NCI-H82 treated with DMSO at 0.1 percent for 48 hours (cell line): ENCODE results near the gene PNP.

ENCODE experiments used
- DNase-seq: peaks from one replicate; lab custom pipeline; 2025; ENCODE audit not compliant: unreplicated experiment; lab: John Stamatoyannopoulos, UW

Gene PNP

DNA sequence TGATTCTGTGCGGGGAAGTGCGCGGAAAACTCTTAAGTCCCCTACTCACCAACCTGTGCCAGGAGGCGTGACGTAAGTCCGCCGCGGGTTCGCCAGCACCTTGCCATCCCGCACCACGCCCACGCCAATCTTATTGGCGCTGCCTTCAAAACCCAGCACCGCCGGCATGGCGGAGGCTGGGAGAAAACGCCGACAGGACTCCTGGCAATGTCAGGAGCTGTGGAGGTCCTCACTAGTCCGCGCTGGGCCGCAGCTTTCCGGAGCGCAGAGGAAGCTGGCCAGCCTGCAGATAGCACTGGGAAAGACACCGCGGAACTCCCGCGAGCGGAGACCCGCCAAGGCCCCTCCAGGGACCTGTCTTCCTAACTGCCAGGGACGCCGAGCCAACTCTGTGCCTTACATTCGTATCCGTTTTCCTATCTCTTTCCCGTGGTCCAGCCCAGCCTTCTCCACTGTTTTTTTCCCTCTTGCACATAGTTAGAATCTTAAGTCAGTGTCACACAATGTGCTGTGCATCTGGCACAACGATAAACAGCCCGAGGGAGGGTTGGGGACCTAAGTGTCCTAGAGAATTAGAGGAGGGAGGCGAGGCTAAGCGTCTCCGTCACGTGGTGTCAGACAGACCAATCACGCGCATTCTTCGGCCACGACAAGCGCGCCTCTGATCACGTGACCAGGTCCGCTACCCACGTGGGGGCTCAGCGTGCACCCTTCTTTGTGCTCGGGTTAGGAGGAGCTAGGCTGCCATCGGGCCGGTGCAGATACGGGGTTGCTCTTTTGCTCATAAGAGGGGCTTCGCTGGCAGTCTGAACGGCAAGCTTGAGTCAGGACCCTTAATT is 14.5 kb upstream of the PNP start, which contains the start of the genes APEX1 and OSGEP:
Gene APEX1 (plus strand): TSS at position 711 of the 839 bp plus-strand sequence. CDS start 420 bp downstream, outside the sequence.
Gene OSGEP (minus strand): TSS at position 297 of the 839 bp plus-strand sequence. CDS start 129 bp downstream, at position 168.
- DNase-seq = peak; percentile 90

- DNase-seq = no peak
These were observed 13.6 kb upstream of the PNP start for GRCh38 chr14:20455355-20456300.

- no peak for DNase-seq
These were observed 12.2 kb upstream of the PNP start for GRCh38 chr14:20456971-20457370.

DNA sequence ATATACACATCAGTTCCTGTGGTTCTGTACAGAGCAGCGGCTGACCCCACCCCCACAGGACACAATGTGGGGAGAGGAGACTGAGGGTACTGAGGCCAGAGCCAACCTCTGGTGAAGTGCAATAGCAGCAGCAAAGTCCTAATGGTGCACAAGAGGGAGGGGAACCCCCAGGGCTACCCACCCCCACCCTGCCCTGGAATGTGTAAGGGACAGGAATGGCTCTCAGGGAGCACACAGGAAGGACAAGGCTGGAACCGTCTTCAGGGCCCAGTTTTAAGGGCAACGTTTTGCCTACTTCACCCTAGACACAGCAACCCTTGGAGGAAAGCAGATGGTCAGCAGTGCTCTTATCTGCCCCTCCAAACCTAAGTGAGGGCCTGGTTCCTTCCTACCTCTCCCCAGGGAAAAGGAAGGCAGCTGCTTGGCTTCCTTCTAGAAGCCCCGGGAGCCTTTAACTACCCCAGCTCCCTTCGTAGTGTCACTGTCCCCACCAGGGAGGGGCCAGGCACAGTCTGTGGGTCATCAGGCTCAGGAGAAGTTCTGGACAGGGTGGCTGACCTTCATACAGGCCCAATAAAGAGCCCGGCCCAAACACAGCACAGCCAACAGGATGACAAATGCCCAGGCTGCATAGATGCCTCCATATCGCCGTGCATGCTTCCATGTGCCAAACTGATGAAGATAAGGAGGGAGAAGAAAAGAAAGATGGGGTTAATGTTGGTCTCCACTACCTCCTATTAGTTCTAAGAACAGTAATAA is 11.0 kb upstream of the PNP start:
- no peak for DNase-seq

DNA sequence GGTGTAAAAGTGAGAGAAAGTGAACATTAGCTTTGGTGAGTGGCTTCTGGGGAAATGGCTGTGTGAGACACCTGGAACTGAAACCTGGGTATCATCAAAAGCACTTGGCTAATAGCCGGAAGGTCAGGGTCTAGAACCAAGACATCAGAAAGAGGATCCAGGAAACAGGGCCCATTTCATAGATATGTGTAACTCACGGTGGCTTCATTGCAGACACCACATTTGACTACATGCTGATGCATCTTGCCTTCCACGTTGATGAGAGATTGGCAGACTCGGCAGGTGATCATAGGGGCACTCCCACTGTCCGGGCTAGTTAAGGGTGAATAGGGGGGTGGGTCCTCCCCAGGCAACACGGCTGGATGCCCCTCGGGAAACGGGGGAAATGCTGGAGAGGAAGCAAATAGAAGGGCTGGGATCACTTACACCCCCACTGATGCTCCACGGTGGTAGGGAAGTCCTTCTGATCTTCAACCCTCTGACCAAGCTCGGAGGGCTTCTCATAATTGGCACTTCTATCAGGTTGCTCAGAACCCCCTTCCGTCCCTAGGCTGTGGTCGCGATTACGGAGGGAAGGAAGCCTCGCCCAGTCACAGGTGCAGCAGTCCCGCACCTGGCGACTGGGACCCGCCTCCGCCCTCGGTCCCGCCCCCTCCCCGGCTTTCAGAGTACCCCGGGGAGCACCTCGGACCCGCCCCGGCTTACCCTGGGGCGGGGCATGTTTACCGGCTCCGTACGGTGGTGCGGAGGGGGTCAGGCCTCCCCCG is 8.6 kb upstream of the PNP start:
- no peak for DNase-seq

GRCh38 chr14:20461225-20462141 is 7.7 kb upstream of the PNP start, which contains the start of gene PIP4P1:
Gene PIP4P1, minus strand, starts transcription at chr14:20461434. Its CDS starts 109 bp downstream, at chr14:20461325.
- peak; percentile 98 for DNase-seq

GRCh38 chr14:20468764-20469241 is 403 bp upstream of the PNP start:
- no peak for DNase-seq

DNA sequence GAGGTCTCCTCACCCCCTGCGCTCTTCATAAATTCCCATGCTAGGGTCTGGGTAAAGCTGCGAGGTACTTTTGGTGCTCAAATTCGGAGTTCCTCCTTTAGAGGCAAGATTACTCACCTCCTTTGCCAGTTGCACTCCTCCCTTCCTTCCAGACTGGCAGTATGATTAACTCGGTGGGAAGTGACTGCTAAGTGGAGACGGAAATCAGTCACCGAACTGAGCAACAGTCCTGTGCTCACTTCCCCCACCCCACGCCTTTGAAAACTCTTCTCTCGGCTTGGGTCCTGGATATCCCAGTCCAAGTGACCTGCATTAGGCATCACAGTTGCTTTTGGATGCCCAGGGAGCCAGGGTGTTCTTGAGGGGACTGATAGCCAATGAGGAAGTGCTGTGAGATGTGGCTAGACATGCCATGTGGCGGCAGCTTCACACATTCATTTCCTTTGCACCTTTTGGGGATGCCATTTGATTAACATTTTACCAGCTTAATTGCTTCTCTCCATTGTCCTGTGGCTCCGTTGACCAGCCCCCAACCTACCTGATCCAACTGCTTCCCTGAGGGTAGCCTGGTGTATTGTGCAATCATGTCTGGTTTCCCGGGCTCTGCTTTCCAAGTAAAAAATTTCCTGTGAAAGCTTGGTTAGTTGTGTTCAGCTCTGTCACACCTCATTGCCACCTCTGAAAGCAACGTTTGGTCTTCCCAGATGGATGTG is 840 bp downstream of the PNP start:
- DNase-seq = no peak

DNA sequence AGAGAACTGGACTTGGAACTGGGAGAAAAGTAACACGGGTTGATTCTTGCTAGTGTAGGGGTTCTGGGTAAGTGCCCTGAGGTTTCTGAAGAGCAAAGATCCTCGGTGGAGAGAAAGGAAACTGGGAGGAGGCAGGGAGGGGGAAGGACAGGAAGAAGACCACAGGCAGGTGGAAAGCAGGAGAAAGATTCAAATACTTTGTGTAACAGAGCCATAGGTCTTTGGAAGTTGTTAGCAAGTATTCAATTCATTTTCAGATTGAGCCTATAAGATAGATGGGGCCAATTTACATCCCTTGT is 1.3 kb downstream of the PNP start:
- DNase-seq = no peak

- no peak for DNase-seq
These were observed 3.4 kb downstream of the PNP start for GRCh38 chr14:20472536-20473169.

GRCh38 chr14:20476776-20477175 is 7.6 kb downstream of the PNP start:
- no peak for DNase-seq

DNA sequence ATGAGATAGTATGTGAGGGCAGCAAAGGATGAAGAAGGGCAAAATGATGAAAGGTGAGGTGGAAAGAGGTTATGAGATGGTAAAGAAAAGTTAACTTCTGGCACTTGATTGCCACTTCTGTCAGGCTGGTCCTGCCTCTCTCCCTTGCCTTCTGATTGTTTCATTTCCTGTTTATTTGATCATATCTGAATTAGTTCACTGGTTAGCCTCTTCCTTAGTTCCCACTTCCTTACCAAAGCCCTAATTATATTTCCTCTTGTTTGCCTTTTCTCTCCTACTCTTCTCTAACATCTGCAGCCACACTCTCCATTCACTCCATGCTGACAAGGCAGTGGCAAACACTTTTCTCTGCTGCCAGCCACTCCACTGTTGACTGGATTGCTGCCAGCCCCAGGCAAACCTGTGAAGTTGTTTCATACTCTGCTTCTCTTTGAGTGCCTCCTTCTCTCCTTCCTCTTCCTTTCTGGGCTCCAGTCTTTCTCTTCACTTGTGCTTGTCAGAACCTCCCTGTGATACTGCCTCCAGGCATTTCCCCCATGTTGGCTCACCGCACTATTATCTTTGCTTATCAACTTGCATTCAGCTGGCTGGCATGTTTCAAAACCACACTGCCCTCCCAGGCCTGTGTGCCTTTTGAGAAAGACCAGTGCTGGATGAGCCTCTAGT is 8.1 kb downstream of the PNP start:
- DNase-seq = no peak

GRCh38 chr14:20478894-20479293 is 9.7 kb downstream of the PNP start:
- no peak for DNase-seq

DNA sequence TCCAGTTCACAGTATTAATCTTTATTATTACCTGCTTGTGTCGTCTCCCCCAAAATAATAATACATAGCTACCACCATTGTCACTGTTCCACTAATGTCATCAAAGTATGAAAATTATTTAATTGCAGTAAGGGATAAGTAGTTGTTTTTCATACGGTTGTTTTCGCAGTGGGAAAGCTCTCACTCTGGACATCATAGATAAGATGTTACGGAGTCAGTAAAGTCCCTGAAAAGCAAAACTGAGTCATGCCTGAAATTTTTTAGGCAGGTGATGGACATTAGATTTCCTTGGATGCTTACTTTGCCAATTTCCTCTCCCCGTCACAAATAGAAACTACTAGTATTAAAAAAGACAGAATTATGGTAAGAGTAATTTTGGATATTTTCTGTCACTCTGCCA is 13.2 kb downstream of the PNP start:
- DNase-seq = no peak

DNA sequence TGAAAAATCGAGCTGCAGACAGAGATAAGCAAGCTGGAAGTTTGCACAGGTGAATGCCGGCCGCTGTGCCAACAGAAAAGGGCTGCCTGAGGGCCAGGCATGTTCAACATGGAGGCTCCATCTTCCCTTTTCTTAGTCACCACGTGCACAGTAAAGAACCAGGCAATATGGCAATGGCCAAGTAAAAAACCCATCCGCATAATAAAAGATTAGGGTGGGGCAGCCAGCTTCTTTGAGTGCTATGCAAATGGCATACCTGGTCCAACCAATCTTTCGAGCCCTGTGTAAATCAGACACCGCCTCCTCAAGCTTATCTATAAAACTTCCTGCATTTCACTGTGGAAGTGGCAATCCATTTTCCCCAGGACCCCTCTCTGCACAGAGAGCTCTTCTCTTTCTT is 16.7 kb downstream of the PNP start:
- no peak for DNase-seq

- no peak for DNase-seq
These were observed 17.6 kb downstream of the PNP start for GRCh38 chr14:20486684-20487395.

DNA sequence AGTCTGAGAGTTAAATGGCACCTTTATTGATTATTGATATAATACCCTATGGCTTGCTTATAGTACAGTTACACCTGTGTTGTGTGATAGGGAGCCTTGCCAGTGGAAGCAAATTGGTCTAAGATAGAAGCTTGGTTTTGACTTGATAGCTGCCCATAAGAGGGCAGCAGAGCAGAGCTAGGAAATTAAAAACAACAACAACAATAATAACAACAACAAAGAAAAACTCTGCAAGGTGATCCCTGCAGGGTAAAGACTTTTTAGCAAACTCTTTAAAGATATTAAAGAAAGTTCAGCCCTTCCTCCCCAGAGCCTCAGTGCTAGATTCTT is 18.2 kb downstream of the PNP start:
- no peak for DNase-seq
